ENCODE data around the gene AUTS2.

AUTS2 gene

GRCh38 chr7:70068531-70068930 is 470.3 kb downstream of the AUTS2 start:
- Mint-ChIP-seq H3K9me3 (no peaks in the 10 kb centered on the region), H3K27me3 (ENCODE audit: low read depth, poor library complexity) (peaks cover 3% of the 10 kb centered on the region), H3K36me3 (ENCODE audit: low read depth) (no peaks in the 10 kb centered on the region), H3K27ac (no peak overlapping the region), H3K4me1 (peaks cover 43% of the 10 kb centered on the region), H3K4me3 (no peak overlapping the region)
- TF ChIP-seq, protein P1, sequence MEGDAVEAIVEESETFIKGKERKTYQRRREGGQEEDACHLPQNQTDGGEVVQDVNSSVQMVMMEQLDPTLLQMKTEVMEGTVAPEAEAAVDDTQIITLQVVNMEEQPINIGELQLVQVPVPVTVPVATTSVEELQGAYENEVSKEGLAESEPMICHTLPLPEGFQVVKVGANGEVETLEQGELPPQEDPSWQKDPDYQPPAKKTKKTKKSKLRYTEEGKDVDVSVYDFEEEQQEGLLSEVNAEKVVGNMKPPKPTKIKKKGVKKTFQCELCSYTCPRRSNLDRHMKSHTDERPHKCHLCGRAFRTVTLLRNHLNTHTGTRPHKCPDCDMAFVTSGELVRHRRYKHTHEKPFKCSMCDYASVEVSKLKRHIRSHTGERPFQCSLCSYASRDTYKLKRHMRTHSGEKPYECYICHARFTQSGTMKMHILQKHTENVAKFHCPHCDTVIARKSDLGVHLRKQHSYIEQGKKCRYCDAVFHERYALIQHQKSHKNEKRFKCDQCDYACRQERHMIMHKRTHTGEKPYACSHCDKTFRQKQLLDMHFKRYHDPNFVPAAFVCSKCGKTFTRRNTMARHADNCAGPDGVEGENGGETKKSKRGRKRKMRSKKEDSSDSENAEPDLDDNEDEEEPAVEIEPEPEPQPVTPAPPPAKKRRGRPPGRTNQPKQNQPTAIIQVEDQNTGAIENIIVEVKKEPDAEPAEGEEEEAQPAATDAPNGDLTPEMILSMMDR (IDR thresholded peaks at IDR 0.05): no peak
- DNase-seq: no peak

DNA sequence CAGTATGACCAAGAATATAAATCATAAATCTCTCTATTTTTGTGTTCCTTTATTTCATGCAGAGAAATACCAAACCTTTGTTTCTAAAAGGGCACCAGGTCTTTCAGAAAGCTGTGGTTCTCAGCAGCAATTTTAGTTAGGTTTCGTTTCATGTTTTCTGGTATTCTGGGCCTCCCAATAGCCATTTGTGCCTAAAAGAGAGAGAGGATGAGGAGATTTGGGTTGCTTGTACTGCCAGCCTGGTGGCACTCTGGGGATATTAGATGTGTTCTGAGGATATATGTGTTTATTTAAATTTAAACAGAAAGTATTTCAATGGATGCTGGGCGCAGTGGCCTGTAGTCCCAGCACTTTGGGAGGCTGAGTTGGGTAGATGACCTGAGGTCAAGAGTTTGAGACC is 471.7 kb downstream of the AUTS2 start:
- H3K36me3 Mint-ChIP-seq (ENCODE audit: low read depth): no peaks in the 10 kb centered on the region
- peaks cover 43% of the 10 kb centered on the region for H3K4me1 Mint-ChIP-seq
- TF ChIP-seq, protein P1 (IDR thresholded peaks at IDR 0.05): no peak
- no peak overlapping the region for H3K4me3 Mint-ChIP-seq
- no peak for DNase-seq
- H3K27ac Mint-ChIP-seq: no peak overlapping the region
- H3K27me3 Mint-ChIP-seq (ENCODE audit: low read depth, poor library complexity): peaks cover 3% of the 10 kb centered on the region
- no peaks in the 10 kb centered on the region for H3K9me3 Mint-ChIP-seq

- Mint-ChIP-seq H3K4me1 (peaks cover 44% of the 10 kb centered on the region), H3K4me3 (no peak overlapping the region), H3K27me3 (ENCODE audit: low read depth, poor library complexity) (peaks cover 3% of the 10 kb centered on the region), H3K27ac (peak overlapping the region; percentile 97), H3K36me3 (ENCODE audit: low read depth) (no peaks in the 10 kb centered on the region), H3K9me3 (no peaks in the 10 kb centered on the region)
- DNase-seq: no peak
- TF ChIP-seq, protein P1 (IDR thresholded peaks at IDR 0.05): no peak
Measured at GRCh38 chr7:70071766-70072165, 473.5 kb downstream of the AUTS2 start.

- Mint-ChIP-seq H3K27ac (peak overlapping the region; percentile 97), H3K4me1 (peaks cover 44% of the 10 kb centered on the region), H3K27me3 (ENCODE audit: low read depth, poor library complexity) (peaks cover 3% of the 10 kb centered on the region), H3K36me3 (ENCODE audit: low read depth) (no peaks in the 10 kb centered on the region), H3K9me3 (no peaks in the 10 kb centered on the region), H3K4me3 (no peak overlapping the region)
- DNase-seq: no peak
- TF ChIP-seq, protein P1 (IDR thresholded peaks at IDR 0.05): no peak
Measured at GRCh38 chr7:70072220-70072619, 473.9 kb downstream of the AUTS2 start.

- Mint-ChIP-seq H3K36me3 (ENCODE audit: low read depth) (peaks cover 21% of the 10 kb centered on the region), H3K27me3 (ENCODE audit: low read depth, poor library complexity) (peaks cover 1% of the 10 kb centered on the region), H3K27ac (no peak overlapping the region), H3K9me3 (peaks cover 4% of the 10 kb centered on the region), H3K4me3 (no peak overlapping the region), H3K4me1 (peaks cover 36% of the 10 kb centered on the region)
- no peak for DNase-seq
- TF ChIP-seq, protein P1 (IDR thresholded peaks at IDR 0.05): no peak
Measured at GRCh38 chr7:70076325-70076724, 478.1 kb downstream of the AUTS2 start.

DNA sequence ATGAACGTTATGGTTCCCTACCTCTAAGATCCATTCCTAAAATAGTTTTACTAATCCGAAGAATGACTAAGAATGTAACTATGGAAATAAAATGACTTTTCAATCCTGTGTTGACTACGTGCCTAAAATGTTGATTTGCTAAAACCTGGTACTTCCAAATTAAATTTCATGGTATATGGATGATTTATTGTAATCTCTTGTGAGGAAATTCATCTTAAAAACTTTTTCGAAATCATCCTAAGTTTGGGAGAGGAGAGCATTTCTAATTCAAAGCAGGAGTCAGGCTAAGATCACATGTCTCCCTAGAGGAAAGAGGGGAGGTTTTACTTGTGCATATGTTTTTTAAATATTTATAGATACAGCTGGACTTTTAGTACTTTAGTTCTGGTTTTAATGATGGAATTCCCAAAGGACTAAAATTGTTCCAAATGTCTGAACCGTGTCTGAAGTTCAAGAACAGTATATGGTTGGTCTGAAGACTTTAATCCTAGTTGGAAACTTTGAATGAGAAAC is 483.9 kb downstream of the AUTS2 start:
- no peaks in the 10 kb centered on the region for H3K27me3 Mint-ChIP-seq (ENCODE audit: low read depth, poor library complexity)
- H3K36me3 Mint-ChIP-seq (ENCODE audit: low read depth): peaks cover 41% of the 10 kb centered on the region
- no peak for DNase-seq
- no peak overlapping the region for H3K27ac Mint-ChIP-seq
- TF ChIP-seq, protein P1 (IDR thresholded peaks at IDR 0.05): no peak
- H3K4me3 Mint-ChIP-seq: no peak overlapping the region
- no peaks in the 10 kb centered on the region for H3K4me1 Mint-ChIP-seq
- peaks cover 21% of the 10 kb centered on the region for H3K9me3 Mint-ChIP-seq
